H1 (cell line): ENCODE results near the gene ELAPOR2. TPM values are rescaled to one million over a fixed set of nuclear protein-coding genes. Genes with fewer than 3 reads are reported as not detected.

Experiments
- CHD7 ChIP-seq: fragments of 300-600 bp; sonication (generic); IDR thresholded peaks from 2 replicates; pipeline ENCODE4 v1.7.1; 2012; ENCODE audit warnings: low read length, moderate library complexity, mild to moderate bottlenecking, inconsistent platforms; ENCODE audit not compliant: insufficient replicate concordance
- CREB1 ChIP-seq: IDR thresholded peaks from 2 replicates; pipeline ENCODE4 v1.6.1; 2012; ENCODE audit warnings: inconsistent platforms
- GABPA ChIP-seq: IDR thresholded peaks from 2 replicates; pipeline ENCODE4 v1.6.1; 2011; ENCODE audit warnings: mild to moderate bottlenecking, low read length, moderate library complexity, borderline replicate concordance; ENCODE audit not compliant: insufficient read depth
- NANOG ChIP-seq: IDR thresholded peaks from 2 replicates; pipeline ENCODE4 v1.6.1; 2011; ENCODE audit warnings: low read length, low read depth, mild to moderate bottlenecking, inconsistent platforms; ENCODE audit not compliant: insufficient read depth, poor library complexity, severe bottlenecking
- NRF1 ChIP-seq: IDR thresholded peaks from 2 replicates; pipeline ENCODE4 v1.6.1; 2011; ENCODE audit warnings: mild to moderate bottlenecking, low read depth, low read length, improper control_type of control experiment
- POU5F1 ChIP-seq: IDR thresholded peaks from 2 replicates; pipeline ENCODE4 v1.6.1; 2011; ENCODE audit warnings: low read depth, mild to moderate bottlenecking, low read length, moderate library complexity
- RNF2 ChIP-seq: fragments of 200-900, 300-1000 bp; sonication (generic); IDR thresholded peaks from 2 replicates; pipeline ENCODE4 v1.7.1; 2016; ENCODE audit warnings: borderline replicate concordance, low read depth, mild to moderate bottlenecking, antibody characterized with exemption, low read length; ENCODE audit not compliant: poor library complexity, severe bottlenecking; ENCODE audit errors: missing control alignments
- SAP30 ChIP-seq: fragments of 300-600 bp; sonication (generic); IDR thresholded peaks from 2 replicates; pipeline ENCODE4 v1.7.1; 2012; ENCODE audit warnings: low read length, moderate library complexity, mild to moderate bottlenecking, inconsistent platforms; ENCODE audit not compliant: insufficient read depth, insufficient replicate concordance
- SIRT6 ChIP-seq: IDR thresholded peaks from one replicate; pipeline ENCODE4 v1.7.1; 2012; ENCODE audit warnings: low read length, inconsistent platforms
- USF2 ChIP-seq: IDR thresholded peaks from 2 replicates; pipeline ENCODE4 v1.6.1; 2011; ENCODE audit warnings: low read length, improper control_type of control experiment
- polyA plus RNA-seq, 7 experiments: library from polyadenylated mRNA; depleted of rRNA in 3 of 7; stranded (reverse) in 5 of 7; unstranded in 2 of 7; fragments of >200 nt in 5 of 7; fragments of 200-250 nt in 2 of 7; gene quantifications; 1 replicate in 5 of 7; 2 replicates in 1 of 7; 4 replicates in 1 of 7; pipeline versions ENCODE4 v1.2.1 to v1.2.3, GENCODE V29; 2011 to 2013; ENCODE audit warnings: missing spikeins in 2 of 7, mixed read lengths in 2 of 7
- total RNA-seq: library from RNA; stranded (reverse); fragmentation: NEBNext Ultra II Directional; extraction: Animal tissue kit (Norgen Biotek cat#: 25700); gene quantifications from 2 replicates; pipeline ENCODE4 v1.2.1, GENCODE V29; 2021

ELAPOR2 gene
- total and polyA plus RNA-seq, 2 of the 8 experiments (the other 6 are each of a cell fraction or from before 2014, with no cell fraction given): 12.9 to 32.9 TPM

- TF ChIP-seq CHD7 (no peak), RNF2 (no peak), NRF1 (no peak), USF2 (peak; percentile 67), NANOG (no peak), GABPA (no peak), SAP30 (no peak), POU5F1 (no peak), CREB1 (no peak), SIRT6 (no peak)
Measured at GRCh38 chr7:87028636-87029035, 30.8 kb downstream of the ELAPOR2 start (continued).
